Activated gamma-delta T cell treated with anti-CD3 and anti-CD28 coated beads, Interleukin-2, amount 50 U/mL, for 16 hours (primary cell): ENCODE results near the gene ANO2.

Experiments
- DNase-seq: peaks from one replicate; pipeline ENCODE4 v3.0.0-alpha.2; 2020; ENCODE audit warnings: low read depth

ANO2 gene

GRCh38 chr12:5514016-5514415, 431.0 kb downstream of the ANO2 start:
- no peak for DNase-seq

- DNase-seq: no peak
Observed at GRCh38 chr12:5513406-5513805, 431.7 kb downstream of the ANO2 start.
